Measurements from ENCODE around the gene UNC5A.

GRCh38 chr5:176797456-176798050 is 12.8 kb upstream of the UNC5A start:
- no peak for TF ChIP-seq JUND (IDR thresholded peaks at IDR 0.05; ENCODE audit: low read length)
- TF ChIP-seq EZH2 (IDR thresholded peaks at IDR 0.05; ENCODE audit: low read depth, low read length, severe bottlenecking) = no peak
- TF ChIP-seq POLR2A (IDR thresholded peaks at IDR 0.05; ENCODE audit: control extremely low read depth in 1 of 2, low read depth in 2 of 2, low read length in 2 of 2) = no peak
- no peak for TF ChIP-seq CTCF (IDR thresholded peaks at IDR 0.05; ENCODE audit: control extremely low read depth in 1 of 3, insufficient read depth in 1 of 3, low read depth in 1 of 3, low read length in 3 of 3)
- no peak for TF ChIP-seq CBX8 (IDR thresholded peaks at IDR 0.05; ENCODE audit: borderline replicate concordance, low read depth, low read length)
- TF ChIP-seq CBX5 (IDR thresholded peaks at IDR 0.05; ENCODE audit: low read depth, low read length) = no peak
- TF ChIP-seq MAFK (IDR thresholded peaks at IDR 0.05; ENCODE audit: low read depth, low read length) = no peak
- TF ChIP-seq ZNF274 (IDR thresholded peaks at IDR 0.05; ENCODE audit: borderline replicate concordance, extremely low read depth, low read length) = no peak
- no peak for TF ChIP-seq RAD21 (IDR thresholded peaks at IDR 0.05 in 1 of 2, conservative IDR thresholded peaks at IDR 0.05 in 1 of 2; ENCODE audit: low read depth in 2 of 2, low read length in 2 of 2)

Data from H1 (cell line).